ENCODE results near the gene ETFDH. TPM values are rescaled to one million over a fixed set of nuclear protein-coding genes. Genes with fewer than 3 reads are reported as not detected.

ETFDH gene
- total and polyA plus RNA-seq, 9 of the 15 experiments (the other 6 are each of a cell fraction or from before 2014, with no cell fraction given): 14.6 to 33.6 (median 25.9) TPM

DNA sequence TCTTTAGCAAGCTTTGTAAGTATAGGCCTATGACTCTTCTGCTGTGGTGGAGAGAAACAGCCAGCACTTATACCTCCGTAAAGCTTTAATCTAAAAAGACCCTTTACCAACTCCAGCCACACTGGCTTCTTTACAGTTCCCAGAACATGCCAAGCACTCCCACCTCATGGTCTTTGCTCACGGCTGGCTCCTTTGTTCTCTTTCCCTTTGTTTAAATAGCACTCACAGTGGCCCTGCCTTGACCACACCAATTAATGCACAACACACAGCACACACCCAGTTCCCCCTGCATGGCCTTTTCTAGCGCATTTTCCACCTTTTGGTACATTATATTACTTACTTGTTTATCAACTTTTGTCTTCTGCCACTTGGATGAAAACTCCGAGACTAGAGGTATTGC, 32.2 kb downstream of the ETFDH start:
- WGBS (ENCODE audit: insufficient coverage, low coverage, missing lambda C conversion rate): 89% methylated on average over 3 of the region's 4 CpGs
- no peak overlapping the region for H3K9ac ChIP-seq (ENCODE audit: insufficient read depth in 1 of 2, low read depth in 2 of 2, low read length in 2 of 2)
- DNase-seq (ENCODE audit: extremely low read depth in 1 of 4, low spot score in 3 of 4) (no peak), ATAC-seq (no peak), FAIRE-seq (no peak)
- no peaks in the 10 kb centered on the region for H3K9me3 ChIP-seq (replicated peaks; ENCODE audit: control insufficient read depth, insufficient read depth, low read depth, low read length)
- POLR2A ChIA-PET: no interaction called here
- CTCF ChIA-PET (ENCODE audit: low intra/inter-chr PET ratio): no interaction called here
- no peak overlapping the region for H3K27ac ChIP-seq (ENCODE audit: extremely low read depth, low read depth, low read length)
- no peak overlapping the region for H3K4me2 ChIP-seq (ENCODE audit: insufficient read depth, low read length)
- no peaks in the 10 kb centered on the region for H3K27me3 ChIP-seq (ENCODE audit: control insufficient read depth in 2 of 2, insufficient read depth in 2 of 2, low read length in 2 of 2)
- no peak overlapping the region for H2AFZ ChIP-seq (ENCODE audit: low read depth, low read length)
- H3K4me3 ChIP-seq: no peak overlapping the region
- H3K4me1 ChIP-seq (replicated peaks in 1 of 2; ENCODE audit: control insufficient read depth in 2 of 2, insufficient read depth in 2 of 2, low read length in 2 of 2): no peaks in the 10 kb centered on the region
- H3K79me2 ChIP-seq (ENCODE audit: control insufficient read depth, insufficient read depth, low read length): no peaks in the 10 kb centered on the region
- no peaks in the 10 kb centered on the region for H4K20me1 ChIP-seq (replicated peaks; ENCODE audit: control insufficient read depth, insufficient read depth, low read length)
- intact Hi-C loops (cut with micrococcal nuclease): no loop called here
- H3K9me1 ChIP-seq (ENCODE audit: control insufficient read depth, insufficient read depth, low read length): no peaks in the 10 kb centered on the region
- BruUV-seq (replicated peaks): no TSS peak
- in situ Hi-C loops (cut with MboI): no loop called here
- H3K36me3 ChIP-seq (ENCODE audit: control insufficient read depth, insufficient read depth, low read length): peaks cover 31% of the 10 kb centered on the region
- TF ChIP-seq ARID1B (IDR thresholded peaks at IDR 0.05) (no peak), ZNF274 (IDR thresholded peaks at IDR 0.05; ENCODE audit: borderline replicate concordance, low read depth, low read length) (no peak), XRCC3 (IDR thresholded peaks at IDR 0.05) (no peak), CEBPB (tag; IDR thresholded peaks at IDR 0.05) (no peak), SPI1 (IDR thresholded peaks at IDR 0.05; ENCODE audit: borderline replicate concordance, low read depth, low read length) (no peak), ZFP36 (IDR thresholded peaks at IDR 0.05; ENCODE audit: low read depth, low read length, partially characterized antibody) (no peak), HDAC8 (tag; IDR thresholded peaks at IDR 0.05) (no peak), RFX1 (IDR thresholded peaks at IDR 0.05) (no peak), HMGN3 (IDR thresholded peaks at IDR 0.05; ENCODE audit: borderline replicate concordance, extremely low read depth, insufficient read length, low read depth, low read length) (no peak)
- TF ChIP-seq, protein P1, sequence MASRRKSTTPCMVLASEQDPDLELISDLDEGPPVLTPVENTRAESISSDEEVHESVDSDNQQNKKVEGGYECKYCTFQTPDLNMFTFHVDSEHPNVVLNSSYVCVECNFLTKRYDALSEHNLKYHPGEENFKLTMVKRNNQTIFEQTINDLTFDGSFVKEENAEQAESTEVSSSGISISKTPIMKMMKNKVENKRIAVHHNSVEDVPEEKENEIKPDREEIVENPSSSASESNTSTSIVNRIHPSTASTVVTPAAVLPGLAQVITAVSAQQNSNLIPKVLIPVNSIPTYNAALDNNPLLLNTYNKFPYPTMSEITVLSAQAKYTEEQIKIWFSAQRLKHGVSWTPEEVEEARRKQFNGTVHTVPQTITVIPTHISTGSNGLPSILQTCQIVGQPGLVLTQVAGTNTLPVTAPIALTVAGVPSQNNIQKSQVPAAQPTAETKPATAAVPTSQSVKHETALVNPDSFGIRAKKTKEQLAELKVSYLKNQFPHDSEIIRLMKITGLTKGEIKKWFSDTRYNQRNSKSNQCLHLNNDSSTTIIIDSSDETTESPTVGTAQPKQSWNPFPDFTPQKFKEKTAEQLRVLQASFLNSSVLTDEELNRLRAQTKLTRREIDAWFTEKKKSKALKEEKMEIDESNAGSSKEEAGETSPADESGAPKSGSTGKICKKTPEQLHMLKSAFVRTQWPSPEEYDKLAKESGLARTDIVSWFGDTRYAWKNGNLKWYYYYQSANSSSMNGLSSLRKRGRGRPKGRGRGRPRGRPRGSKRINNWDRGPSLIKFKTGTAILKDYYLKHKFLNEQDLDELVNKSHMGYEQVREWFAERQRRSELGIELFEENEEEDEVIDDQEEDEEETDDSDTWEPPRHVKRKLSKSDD (conservative IDR thresholded peaks at IDR 0.05; ENCODE audit: low read length): no peak
- TF ChIP-seq, protein P2, sequence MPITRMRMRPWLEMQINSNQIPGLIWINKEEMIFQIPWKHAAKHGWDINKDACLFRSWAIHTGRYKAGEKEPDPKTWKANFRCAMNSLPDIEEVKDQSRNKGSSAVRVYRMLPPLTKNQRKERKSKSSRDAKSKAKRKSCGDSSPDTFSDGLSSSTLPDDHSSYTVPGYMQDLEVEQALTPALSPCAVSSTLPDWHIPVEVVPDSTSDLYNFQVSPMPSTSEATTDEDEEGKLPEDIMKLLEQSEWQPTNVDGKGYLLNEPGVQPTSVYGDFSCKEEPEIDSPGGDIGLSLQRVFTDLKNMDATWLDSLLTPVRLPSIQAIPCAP (CRISPR knock-in tag; IDR thresholded peaks at IDR 0.05; ENCODE audit: borderline replicate concordance): no peak
- TF ChIP-seq, protein P3, sequence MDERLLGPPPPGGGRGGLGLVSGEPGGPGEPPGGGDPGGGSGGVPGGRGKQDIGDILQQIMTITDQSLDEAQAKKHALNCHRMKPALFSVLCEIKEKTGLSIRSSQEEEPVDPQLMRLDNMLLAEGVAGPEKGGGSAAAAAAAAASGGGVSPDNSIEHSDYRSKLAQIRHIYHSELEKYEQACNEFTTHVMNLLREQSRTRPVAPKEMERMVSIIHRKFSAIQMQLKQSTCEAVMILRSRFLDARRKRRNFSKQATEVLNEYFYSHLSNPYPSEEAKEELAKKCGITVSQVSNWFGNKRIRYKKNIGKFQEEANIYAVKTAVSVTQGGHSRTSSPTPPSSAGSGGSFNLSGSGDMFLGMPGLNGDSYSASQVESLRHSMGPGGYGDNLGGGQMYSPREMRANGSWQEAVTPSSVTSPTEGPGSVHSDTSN (CRISPR knock-in tag; IDR thresholded peaks at IDR 0.05; ENCODE audit: low read depth): no peak
- TF ChIP-seq, protein P3 (tag; conservative IDR thresholded peaks at IDR 0.05; ENCODE audit: low read depth): no peak
- TF ChIP-seq, protein P4, sequence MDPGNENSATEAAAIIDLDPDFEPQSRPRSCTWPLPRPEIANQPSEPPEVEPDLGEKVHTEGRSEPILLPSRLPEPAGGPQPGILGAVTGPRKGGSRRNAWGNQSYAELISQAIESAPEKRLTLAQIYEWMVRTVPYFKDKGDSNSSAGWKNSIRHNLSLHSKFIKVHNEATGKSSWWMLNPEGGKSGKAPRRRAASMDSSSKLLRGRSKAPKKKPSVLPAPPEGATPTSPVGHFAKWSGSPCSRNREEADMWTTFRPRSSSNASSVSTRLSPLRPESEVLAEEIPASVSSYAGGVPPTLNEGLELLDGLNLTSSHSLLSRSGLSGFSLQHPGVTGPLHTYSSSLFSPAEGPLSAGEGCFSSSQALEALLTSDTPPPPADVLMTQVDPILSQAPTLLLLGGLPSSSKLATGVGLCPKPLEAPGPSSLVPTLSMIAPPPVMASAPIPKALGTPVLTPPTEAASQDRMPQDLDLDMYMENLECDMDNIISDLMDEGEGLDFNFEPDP (CRISPR knock-in tag; IDR thresholded peaks at IDR 0.05): no peak
- TF ChIP-seq, protein P5, sequence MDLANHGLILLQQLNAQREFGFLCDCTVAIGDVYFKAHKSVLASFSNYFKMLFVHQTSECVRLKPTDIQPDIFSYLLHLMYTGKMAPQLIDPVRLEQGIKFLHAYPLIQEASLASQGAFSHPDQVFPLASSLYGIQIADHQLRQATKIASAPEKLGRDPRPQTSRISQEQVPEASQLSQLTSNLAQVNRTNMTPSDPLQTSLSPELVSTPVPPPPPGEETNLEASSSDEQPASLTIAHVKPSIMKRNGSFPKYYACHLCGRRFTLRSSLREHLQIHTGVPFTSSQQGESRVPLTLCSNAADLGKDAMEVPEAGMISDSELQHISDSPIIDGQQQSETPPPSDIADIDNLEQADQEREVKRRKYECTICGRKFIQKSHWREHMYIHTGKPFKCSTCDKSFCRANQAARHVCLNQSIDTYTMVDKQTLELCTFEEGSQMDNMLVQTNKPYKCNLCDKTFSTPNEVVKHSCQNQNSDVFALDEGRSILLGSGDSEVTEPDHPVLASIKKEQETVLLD (IDR thresholded peaks at IDR 0.05): no peak

Measured in K562 (cell line).